Gastroesophageal sphincter (tissue), 4 donors: Measurements from ENCODE around the gene THRAP3. TPM values are rescaled to one million over a fixed set of nuclear protein-coding genes. Genes with fewer than 3 reads are reported as not detected.
A peak's percentile ranks its signal among the peaks of the same experiment; 100 is the strongest.
"Not testable (repeated sequence)": the region's sequence is repeated elsewhere in the genome, so short reads cannot be mapped to it uniquely, and the experiment has no call there.

Source experiments
- ATAC-seq: fragments of 150-250 bp; one replicate; pipeline ENCODE4 v1.9.1; 2016; ENCODE audit warnings: mild to moderate bottlenecking, moderate library complexity
- H3K27ac ChIP-seq, 4 donors: fragments of 200-600 bp; sonication (generic) in 3 of 4; 1 replicate in 3 of 4; 2 replicates in 1 of 4; pipeline ENCODE4 v1.5.1; 2016 to 2019
- H3K27me3 ChIP-seq: fragments of 200-600 bp; sonication (generic); one replicate; pipeline ENCODE4 v1.5.1; 2019
- H3K36me3 ChIP-seq, 2 donors: fragments of 200-600 bp; sonication (generic); one replicate each; pipeline ENCODE4 v1.5.1; 2019; ENCODE audit warnings: control low read depth in 1 of 2
- H3K4me1 ChIP-seq, 3 donors: fragments of 200-600 bp; sonication (generic); 1 replicate in 2 of 3; 2 replicates in 1 of 3; pipeline ENCODE4 v1.5.1; 2016 to 2019; ENCODE audit warnings: control low read depth in 2 of 3
- H3K4me3 ChIP-seq, 2 donors: fragments of 200-600 bp; sonication (generic); one replicate each; pipeline ENCODE4 v1.5.1; 2019; ENCODE audit warnings: mild to moderate bottlenecking in 1 of 2, moderate library complexity in 1 of 2
- H3K9me3 ChIP-seq, 3 donors: fragments of 200-600 bp; sonication (generic); one replicate each; pipeline ENCODE4 v1.5.1; 2017 to 2019; ENCODE audit warnings: control low read depth in 2 of 3
- EP300 ChIP-seq: sonication (generic); formaldehyde crosslinking; IDR thresholded peaks from one replicate; pipeline ENCODE4 v1.6.1; 2017; ENCODE audit warnings: antibody characterized with exemption, mild to moderate bottlenecking
- POLR2A ChIP-seq, 2 donors: fragments of 450-650 bp; IDR thresholded peaks; one replicate each; pipeline ENCODE4 v1.6.1; 2017; ENCODE audit warnings: antibody characterized with exemption in 2 of 2, mild to moderate bottlenecking in 2 of 2, moderate library complexity in 1 of 2
- POLR2AphosphoS5 ChIP-seq: sonication (generic); formaldehyde crosslinking; IDR thresholded peaks from one replicate; pipeline ENCODE4 v1.6.1; 2017; ENCODE audit warnings: antibody characterized with exemption
- WGBS, 2 donors: methylation state at CpG; one replicate each; pipeline ENCODE4 v1.1.5; 2018; ENCODE audit warnings: low coverage in 1 of 2; 5-methylcytosine and 5-hydroxymethylcytosine counted together
- total RNA-seq, 4 donors: library from RNA; depleted of rRNA; stranded (reverse); fragments of >200 nt; gene quantifications; one replicate each; pipeline ENCODE4 v1.1.0, GENCODE V29; 2016
- TF ChIP-seq, protein P1 (sequence below), 4 experiments: fragments of 200-600 bp in 2 of 4; fragments of 450-650 bp in 2 of 4; sonication (generic) in 1 of 4; IDR thresholded peaks; one replicate each; pipeline ENCODE4 v1.5.1; 2017 to 2019; ENCODE audit warnings: antibody characterized with exemption in 4 of 4, mild to moderate bottlenecking in 2 of 4, moderate library complexity in 2 of 4

The THRAP3 gene
- total RNA-seq, 4 donors from 2014 or later: 100 to 123 (median 114) TPM

DNA sequence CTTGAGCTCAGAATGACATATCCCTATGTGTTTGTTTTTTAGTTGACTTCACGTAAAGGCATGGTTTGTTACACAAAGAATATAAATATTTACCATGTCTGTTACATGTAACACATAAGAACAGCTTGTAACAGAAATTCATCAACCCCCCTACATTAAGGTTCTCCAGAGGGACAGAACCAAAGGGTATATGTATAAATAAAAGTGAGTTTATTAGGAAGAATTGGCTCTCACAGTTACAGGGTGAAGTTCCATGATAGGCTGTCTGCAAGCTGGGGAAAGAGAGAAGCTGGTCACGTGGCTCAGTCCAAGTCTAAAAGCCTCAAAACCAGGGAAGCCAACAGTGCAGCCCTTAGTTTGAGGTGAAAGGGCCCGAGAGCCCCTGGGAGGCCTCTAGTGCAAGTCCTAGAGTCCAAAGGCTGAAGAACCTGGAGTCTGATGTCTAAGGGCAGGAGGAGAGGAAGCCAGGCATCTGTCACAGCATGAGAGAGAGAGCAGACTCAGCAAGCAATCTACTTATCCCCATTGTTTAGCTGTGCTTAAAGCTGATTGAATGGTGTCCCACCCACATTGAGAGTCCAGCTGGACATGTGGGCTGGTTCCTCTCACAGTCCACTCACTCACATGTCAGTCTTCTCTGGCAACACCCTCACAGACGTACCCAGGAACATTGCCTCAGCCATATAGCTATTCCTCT is 15.8 kb downstream of the THRAP3 start:
- TF ChIP-seq, protein P1, sequence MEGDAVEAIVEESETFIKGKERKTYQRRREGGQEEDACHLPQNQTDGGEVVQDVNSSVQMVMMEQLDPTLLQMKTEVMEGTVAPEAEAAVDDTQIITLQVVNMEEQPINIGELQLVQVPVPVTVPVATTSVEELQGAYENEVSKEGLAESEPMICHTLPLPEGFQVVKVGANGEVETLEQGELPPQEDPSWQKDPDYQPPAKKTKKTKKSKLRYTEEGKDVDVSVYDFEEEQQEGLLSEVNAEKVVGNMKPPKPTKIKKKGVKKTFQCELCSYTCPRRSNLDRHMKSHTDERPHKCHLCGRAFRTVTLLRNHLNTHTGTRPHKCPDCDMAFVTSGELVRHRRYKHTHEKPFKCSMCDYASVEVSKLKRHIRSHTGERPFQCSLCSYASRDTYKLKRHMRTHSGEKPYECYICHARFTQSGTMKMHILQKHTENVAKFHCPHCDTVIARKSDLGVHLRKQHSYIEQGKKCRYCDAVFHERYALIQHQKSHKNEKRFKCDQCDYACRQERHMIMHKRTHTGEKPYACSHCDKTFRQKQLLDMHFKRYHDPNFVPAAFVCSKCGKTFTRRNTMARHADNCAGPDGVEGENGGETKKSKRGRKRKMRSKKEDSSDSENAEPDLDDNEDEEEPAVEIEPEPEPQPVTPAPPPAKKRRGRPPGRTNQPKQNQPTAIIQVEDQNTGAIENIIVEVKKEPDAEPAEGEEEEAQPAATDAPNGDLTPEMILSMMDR (IDR thresholded peaks at IDR 0.05): no peak
- TF ChIP-seq EP300 (no peak), POLR2AphosphoS5 (no peak), POLR2A (IDR thresholded peaks at IDR 0.05) (no peak)
- peaks cover 3 to 91% (median 20%) of the 10 kb centered on the region in 3 donors for H3K4me1 ChIP-seq
- 35 to 43% methylated on average over 4 of the region's 4 CpGs for WGBS, 2 donors
- H3K9me3 ChIP-seq: no peaks in the 10 kb centered on the region
- no peak overlapping the region for H3K4me3 ChIP-seq
- peak; percentile 72 for ATAC-seq
- H3K27ac ChIP-seq: peak overlapping the region in 3 of 4 donors; percentile 30 to 62 (median 34)
- H3K27me3 ChIP-seq: no peaks in the 10 kb centered on the region
- H3K36me3 ChIP-seq: peaks cover 0 to 23% of the 10 kb centered on the region in 2 donors

DNA sequence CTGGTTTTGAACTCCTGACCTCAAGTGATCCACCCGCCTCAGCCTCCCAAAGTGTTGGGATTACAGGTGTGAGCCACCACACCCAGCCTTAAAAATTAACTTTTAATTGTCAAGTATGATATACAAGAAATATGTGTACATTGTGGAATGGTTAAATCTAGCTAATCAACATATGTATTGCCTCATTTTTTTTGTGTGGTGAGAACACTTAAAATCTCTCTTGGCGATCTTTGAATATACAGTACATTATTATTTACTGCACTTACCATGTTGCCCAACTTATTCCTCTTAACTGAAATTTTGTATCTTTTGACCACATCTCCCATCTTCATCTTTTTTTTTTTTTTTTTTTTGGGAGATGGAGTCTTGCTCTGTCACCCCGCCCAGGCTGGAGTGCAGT is 23.3 kb downstream of the THRAP3 start:
- 92 to 100% methylated on average over 2 to 3 of the region's 3 CpGs for WGBS, 2 donors
- Histone ChIP-seq H3K27ac (peak overlapping the region; percentile 78 to 81 (median 80)), H3K9me3 (no peaks in the 10 kb centered on the region), H3K4me1 (peaks cover 16 to 93% (median 25%) of the 10 kb centered on the region in 3 donors), H3K27me3 (no peaks in the 10 kb centered on the region), H3K36me3 (peaks cover 0 to 3% of the 10 kb centered on the region in 2 donors), H3K4me3 (no peak overlapping the region)
- TF ChIP-seq EP300: no peak
- no peak for TF ChIP-seq POLR2A (IDR thresholded peaks at IDR 0.05)
- TF ChIP-seq, protein P1 (IDR thresholded peaks at IDR 0.05): no peak
- no peak for TF ChIP-seq POLR2AphosphoS5
- no peak for ATAC-seq

DNA sequence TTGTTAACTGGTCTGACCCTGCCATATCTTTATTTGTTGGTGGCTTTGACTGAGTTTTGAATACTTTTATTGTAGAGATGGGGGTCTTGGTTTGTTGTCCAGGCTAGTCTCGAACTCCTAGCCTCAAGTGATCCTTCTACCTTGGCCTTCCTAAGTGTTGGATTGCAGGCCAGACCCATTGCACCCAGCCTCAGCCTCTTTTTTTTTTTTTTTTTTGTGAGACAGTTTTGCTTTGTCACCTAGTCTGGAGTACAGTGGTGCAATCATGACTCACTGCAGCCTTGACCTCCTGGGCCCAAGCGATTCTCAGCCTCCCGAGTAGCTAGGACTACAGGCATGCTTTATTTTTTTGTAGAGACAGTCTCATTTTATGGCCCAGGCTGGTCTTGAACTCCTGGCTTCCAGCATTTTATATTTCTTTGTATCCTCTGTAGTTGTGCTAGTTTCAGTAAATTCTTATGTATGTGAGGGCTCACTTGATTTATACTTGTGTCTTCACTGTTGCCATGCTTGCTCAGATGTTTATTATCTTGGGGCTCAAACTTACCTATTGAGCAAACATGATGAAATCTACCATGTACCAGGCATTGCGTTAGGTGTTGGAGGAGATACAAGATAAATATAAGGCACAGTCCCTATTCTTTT is 24.1 kb downstream of the THRAP3 start:
- Histone ChIP-seq H3K27ac (peak overlapping the region; percentile 78 to 81 (median 80)), H3K36me3 (no peaks in the 10 kb centered on the region), H3K4me3 (no peak overlapping the region), H3K4me1 (peaks cover 16 to 97% (median 26%) of the 10 kb centered on the region in 3 donors), H3K27me3 (no peaks in the 10 kb centered on the region), H3K9me3 (no peaks in the 10 kb centered on the region)
- WGBS, 2 donors: 39 to 47% methylated on average over 3 to 4 of the region's 4 CpGs
- ATAC-seq: peak; percentile 97
- TF ChIP-seq, protein P1 (IDR thresholded peaks at IDR 0.05): no peak
- peak; percentile 47 for TF ChIP-seq POLR2AphosphoS5

DNA sequence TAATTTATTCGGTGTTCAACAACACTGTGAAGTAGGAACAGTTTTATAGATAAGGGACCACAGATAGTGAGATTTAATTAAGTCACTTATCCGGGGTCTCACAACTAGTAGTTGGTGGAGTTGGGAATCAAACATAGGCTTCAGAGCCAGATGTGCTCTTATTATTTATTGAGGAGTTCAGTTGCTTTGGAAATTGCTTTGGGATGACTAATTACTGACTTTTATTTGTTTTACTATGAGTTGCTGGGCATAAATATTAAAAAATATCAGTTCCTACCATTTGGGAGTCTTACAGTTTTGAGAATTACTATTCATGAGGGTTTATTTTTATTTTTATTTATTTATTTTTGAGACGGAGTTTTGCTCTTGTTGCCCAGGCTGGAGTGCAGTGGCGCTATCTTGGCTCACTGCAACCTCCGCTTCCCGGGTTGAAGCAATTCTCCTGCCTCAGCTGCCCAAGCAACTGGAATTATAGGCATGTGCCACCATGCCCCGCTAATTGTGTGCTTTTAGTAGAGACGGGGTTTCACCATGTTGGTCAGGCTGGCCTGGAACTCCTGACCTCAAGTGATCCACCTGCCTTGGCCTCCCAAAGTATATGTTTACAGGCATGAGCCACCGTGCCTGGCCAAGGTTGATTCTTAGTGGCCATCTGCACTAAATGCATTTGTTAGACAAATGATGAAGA is 27.7 kb downstream of the THRAP3 start:
- peaks cover 15 to 97% (median 19%) of the 10 kb centered on the region in 3 donors for H3K4me1 ChIP-seq
- H3K27ac ChIP-seq: peak overlapping the region in 2 of 4 donors; percentile 27 to 80
- no peak overlapping the region for H3K4me3 ChIP-seq
- 61 to 77% methylated on average over 3 to 7 of the region's 9 CpGs for WGBS, 2 donors
- H3K9me3 ChIP-seq: no peaks in the 10 kb centered on the region
- TF ChIP-seq POLR2A (IDR thresholded peaks at IDR 0.05): no peak
- TF ChIP-seq EP300: no peak
- TF ChIP-seq, protein P1 (IDR thresholded peaks at IDR 0.05): no peak
- no peak for TF ChIP-seq POLR2AphosphoS5
- no peaks in the 10 kb centered on the region for H3K27me3 ChIP-seq
- no peak for ATAC-seq
- peaks cover 0 to 4% of the 10 kb centered on the region in 2 donors for H3K36me3 ChIP-seq

DNA sequence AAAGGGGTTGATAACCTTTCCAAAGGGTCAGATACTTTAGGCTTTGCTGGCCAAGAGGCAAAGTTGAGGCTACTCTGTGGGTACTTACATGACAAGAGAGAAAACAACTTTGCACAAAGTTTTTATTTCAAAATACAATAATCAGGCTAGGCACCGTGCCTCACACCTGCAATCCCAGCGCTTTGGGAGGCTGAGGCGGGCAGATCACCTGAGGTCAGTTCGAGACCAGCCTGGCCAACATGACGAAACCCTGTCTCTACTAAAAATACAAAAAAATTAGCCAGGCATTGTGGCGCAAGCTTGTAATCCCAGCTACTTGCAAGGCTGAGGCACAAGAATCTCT is 28.2 kb downstream of the THRAP3 start:
- 87 to 94% methylated on average over 4 to 6 of the region's 6 CpGs for WGBS, 2 donors
- H3K4me1 ChIP-seq: peaks cover 15 to 97% (median 19%) of the 10 kb centered on the region in 3 donors

More for the DNA sequence above, 28.2 kb downstream of the THRAP3 start:
- not testable (repeated sequence) for H3K9me3 ChIP-seq, ATAC-seq, H3K36me3 ChIP-seq, H3K4me3 ChIP-seq, H3K27me3 ChIP-seq
- H3K27ac ChIP-seq: peak overlapping the region in 2 of 4 donors; percentile 21 to 27
